CD14-positive monocyte (primary cell): ENCODE measurements around the gene MAD1L1. TPM values are rescaled to one million over a fixed set of nuclear protein-coding genes. Genes with fewer than 3 reads are reported as not detected.
A peak's percentile ranks its signal among the peaks of the same experiment; 100 is the strongest.

Experiments used
- DNase-seq, 3 donors: peaks; one replicate each; pipeline ENCODE4 v3.0.0-alpha.2; 2011 to 2022
- H2AFZ ChIP-seq: 2 replicates; pipeline ENCODE4 v1.6.0; 2012; ENCODE audit warnings: mild to moderate bottlenecking, low read depth, low read length, inconsistent platforms; ENCODE audit not compliant: insufficient read depth, poor library complexity, severe bottlenecking
- H3K27ac ChIP-seq, 2 donors: 1 replicate in 1 of 2; 2 replicates in 1 of 2; pipeline ENCODE4 v1.5.1; 2012 to 2013; ENCODE audit warnings: low read length in 2 of 2, control low read depth in 1 of 2, inconsistent platforms in 1 of 2, low read depth in 1 of 2, mild to moderate bottlenecking in 1 of 2
- H3K27me3 ChIP-seq, 2 donors: one replicate each; pipeline versions ENCODE4 v1.6.0 to v1.6.1; 2011 to 2013; ENCODE audit warnings: low read length in 2 of 2; ENCODE audit not compliant: control insufficient read depth in 2 of 2, insufficient read depth in 2 of 2
- H3K36me3 ChIP-seq, 2 donors: replicated peaks in 1 of 2; 1 replicate in 1 of 2; 2 replicates in 1 of 2; pipeline versions ENCODE4 v1.5.1 to v1.6.1; 2012 to 2013; ENCODE audit warnings: low read length in 2 of 2, control low read depth in 1 of 2, inconsistent platforms in 1 of 2, mild to moderate bottlenecking in 1 of 2; ENCODE audit not compliant: insufficient read depth in 2 of 2, control insufficient read depth in 1 of 2
- H3K4me1 ChIP-seq, 2 donors: 1 replicate in 1 of 2; 2 replicates in 1 of 2; pipeline versions ENCODE4 v1.5.1 to v1.6.1; 2012 to 2013; ENCODE audit warnings: low read length in 2 of 2, control low read depth in 1 of 2, inconsistent platforms in 1 of 2, mild to moderate bottlenecking in 1 of 2, moderate library complexity in 1 of 2; ENCODE audit not compliant: insufficient read depth in 2 of 2, control insufficient read depth in 1 of 2
- H3K4me2 ChIP-seq: replicated peaks from 2 replicates; pipeline ENCODE3; 2012; ENCODE audit warnings: low read length, moderate library complexity, mild to moderate bottlenecking; ENCODE audit not compliant: poor library complexity, severe bottlenecking; ENCODE audit errors: extremely low read depth
- H3K4me3 ChIP-seq, 3 experiments: fragments of 200-600 bp in 1 of 3; sonication (generic) in 1 of 3; replicated peaks in 1 of 3; 1 replicate in 2 of 3; 2 replicates in 1 of 3; pipeline ENCODE4 v1.5.1; 2011 to 2013; ENCODE audit warnings: low read length in 3 of 3, mild to moderate bottlenecking in 3 of 3, control low read depth in 2 of 3, low read depth in 2 of 3, inconsistent platforms in 1 of 3, moderate library complexity in 1 of 3
- H3K79me2 ChIP-seq: 2 replicates; pipeline ENCODE4 v1.6.0; 2012; ENCODE audit warnings: mild to moderate bottlenecking, control low read depth, inconsistent platforms, low read length, moderate library complexity; ENCODE audit not compliant: insufficient read depth
- H3K9ac ChIP-seq: 2 replicates; pipeline ENCODE4 v1.6.0; 2017; ENCODE audit warnings: low read length, mild to moderate bottlenecking; ENCODE audit not compliant: insufficient read depth, poor library complexity, severe bottlenecking
- H3K9me3 ChIP-seq, 2 donors: replicated peaks in 1 of 2; 1 replicate in 1 of 2; 2 replicates in 1 of 2; pipeline versions ENCODE4 v1.5.1 to v1.6.1; 2012 to 2013; ENCODE audit warnings: low read length in 2 of 2, control low read depth in 1 of 2; ENCODE audit not compliant: control insufficient read depth in 1 of 2, insufficient read depth in 1 of 2
- H4K20me1 ChIP-seq: 2 replicates; pipeline ENCODE4 v1.6.0; 2012; ENCODE audit warnings: mild to moderate bottlenecking, low read length, control low read depth, moderate library complexity; ENCODE audit not compliant: insufficient read depth
- H3K27ac Mint-ChIP-seq, 7 donors: one replicate each; pipeline ENCODE4 v1.8.0; 2020; ENCODE audit warnings: mild to moderate bottlenecking in 7 of 7, mixed read lengths in 7 of 7, moderate library complexity in 6 of 7, inconsistent platforms in 2 of 7
- H3K27me3 Mint-ChIP-seq, 3 donors: one replicate each; pipeline ENCODE4 v1.8.0; 2021 to 2022; ENCODE audit warnings: low read depth in 3 of 3, mild to moderate bottlenecking in 3 of 3, mixed read lengths in 3 of 3, moderate library complexity in 3 of 3, inconsistent platforms in 1 of 3
- H3K36me3 Mint-ChIP-seq, 2 donors: one replicate each; pipeline ENCODE4 v1.8.0; 2020; ENCODE audit warnings: mixed read lengths in 2 of 2, inconsistent platforms in 1 of 2, mild to moderate bottlenecking in 1 of 2
- H3K4me1 Mint-ChIP-seq: one replicate; pipeline ENCODE4 v1.8.0; 2020; ENCODE audit warnings: mild to moderate bottlenecking, mixed read lengths
- H3K4me3 Mint-ChIP-seq, 2 donors: one replicate each; pipeline ENCODE4 v1.8.0; 2020; ENCODE audit warnings: mild to moderate bottlenecking in 2 of 2, mixed read lengths in 2 of 2, moderate library complexity in 1 of 2
- H3K9me3 Mint-ChIP-seq, 7 donors: one replicate each; pipeline ENCODE4 v1.8.0; 2020 to 2022; ENCODE audit warnings: mixed read lengths in 7 of 7, mild to moderate bottlenecking in 6 of 7, moderate library complexity in 6 of 7, inconsistent platforms in 2 of 7
- WGBS: methylation state at CpG from one replicate; pipeline ENCODE4 v1.1.5; 2013; ENCODE audit warnings: missing lambda C conversion rate; ENCODE audit not compliant: insufficient coverage; 5-methylcytosine and 5-hydroxymethylcytosine counted together
- intact Hi-C, 2 donors: fragments of 100-400 bp; cut with micrococcal nuclease; formaldehyde crosslinking; loops; one replicate each; pipeline versions ENCODE4 v1.15.0 to v1.15.1; 2023
- polyA plus RNA-seq, 3 donors: library from polyadenylated mRNA; depleted of rRNA in 1 of 3; unstranded in 2 of 3; stranded (reverse) in 1 of 3; fragments of 300-500 nt in 2 of 3; fragments of >200 nt in 1 of 3; fragmentation: Illumina TruSeq in 2 of 3; gene quantifications; 1 replicate in 2 of 3; 2 replicates in 1 of 3; pipeline ENCODE4 v1.2.3, GENCODE V29; 2012 to 2021
- TF ChIP-seq, protein P1 (sequence below): fragments of 200-600 bp; IDR thresholded peaks from one replicate; pipeline ENCODE4 v1.8.0; 2022; ENCODE audit warnings: antibody characterized with exemption, mild to moderate bottlenecking

MAD1L1 gene
- polyA plus RNA-seq, 3 donors, result 22.0 to 39.4 (median 33.2) TPM

DNA sequence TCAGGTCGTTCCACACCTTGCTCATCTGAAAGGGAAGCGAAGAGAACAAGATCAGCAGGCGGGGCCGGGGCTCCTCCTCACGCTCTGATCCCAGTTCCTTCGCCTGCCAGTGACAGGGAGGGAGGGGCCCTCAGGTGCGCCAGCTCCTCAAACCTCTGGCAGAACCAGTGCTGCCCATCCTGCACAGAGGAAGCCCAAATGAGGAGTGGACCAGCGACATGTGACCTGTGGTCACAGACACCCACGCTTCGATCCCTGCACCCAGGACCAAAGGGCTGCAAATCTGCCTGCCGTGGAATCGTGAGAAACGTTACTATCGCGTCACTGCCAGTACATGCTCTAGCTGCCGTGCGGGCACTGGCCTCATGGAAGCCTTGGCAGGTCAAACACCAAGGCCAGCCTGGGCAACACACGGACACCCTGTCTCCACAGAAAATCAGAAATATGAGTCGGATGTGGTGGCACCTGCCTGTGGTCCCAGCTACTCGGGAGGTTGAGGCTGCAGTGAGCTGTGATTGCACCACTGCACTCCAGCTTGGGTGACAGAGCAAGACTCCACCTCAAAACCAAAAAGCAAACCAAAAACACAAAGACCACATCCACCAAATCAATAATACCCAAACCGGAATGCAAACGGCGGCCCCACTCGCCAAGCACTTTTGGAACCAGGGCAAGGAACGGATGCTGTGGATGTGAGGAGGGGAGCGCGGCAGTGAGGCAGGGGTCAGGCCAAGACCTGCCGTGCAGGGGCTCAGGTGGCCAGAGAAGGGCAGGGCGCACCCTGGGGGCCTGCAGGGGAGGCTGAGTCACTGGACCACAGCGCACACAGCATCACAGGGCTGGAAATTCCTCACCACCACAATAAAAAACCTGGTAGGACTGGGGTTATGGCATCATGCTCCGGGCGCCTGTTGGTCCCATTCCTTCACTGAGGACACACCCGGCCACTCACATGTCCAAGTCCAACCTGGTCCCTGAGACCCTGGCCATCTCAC lies 22.7 kb upstream of the MAD1L1 start:
- WGBS, result 95% methylated on average over 24 of the region's 33 CpGs
- intact Hi-C loops, result no loop called here

DNA sequence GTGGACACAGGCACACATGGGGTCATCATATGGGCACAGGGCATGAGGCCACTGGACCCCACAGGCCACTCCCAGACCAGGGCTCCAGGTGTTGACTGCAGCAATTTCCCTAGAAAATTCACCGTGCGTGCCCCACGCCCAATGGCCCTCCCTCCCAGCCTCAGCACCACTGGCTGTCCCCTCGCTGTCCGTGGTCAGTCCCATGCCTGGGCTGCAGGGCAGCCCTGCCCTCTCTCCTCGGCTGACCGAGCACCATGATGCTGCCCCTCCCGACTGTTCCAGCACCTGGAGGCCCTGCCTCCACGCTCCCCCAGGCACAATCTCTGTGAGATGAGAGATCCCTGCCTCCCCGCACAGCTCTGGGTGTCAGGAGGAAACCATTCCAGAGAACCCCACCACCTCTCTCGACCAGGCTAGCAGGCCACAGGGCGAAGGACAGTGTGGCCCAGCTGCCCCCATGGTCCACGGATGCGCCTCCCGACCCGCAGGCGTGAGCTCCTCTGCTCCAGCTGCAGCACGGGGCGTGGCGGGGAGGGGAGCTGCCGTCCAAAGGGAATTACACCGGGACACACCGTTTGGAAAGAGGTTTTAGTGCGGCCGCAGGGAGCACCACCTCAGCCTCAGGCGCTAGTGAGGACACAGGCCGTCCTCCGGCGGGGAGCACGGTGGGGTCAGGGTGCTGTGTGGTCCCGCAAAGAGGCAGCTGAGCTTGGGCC lies 21.8 kb upstream of the MAD1L1 start:
- peaks cover 0 to 2% (median 0%) of the 10 kb centered on the region in 7 donors for H3K9me3 Mint-ChIP-seq
- DNase-seq, result no peak
- no peak overlapping the region for H3K27ac Mint-ChIP-seq
- Histone ChIP-seq H2AFZ (no peak overlapping the region), H3K79me2 (no peaks in the 10 kb centered on the region), H3K4me1 (peaks cover 5% of the 10 kb centered on the region in 2 donors), H3K4me3 (no peak overlapping the region), H3K27me3 (no peaks in the 10 kb centered on the region), H4K20me1 (no peaks in the 10 kb centered on the region), H3K27ac (no peak overlapping the region), H3K36me3 (peaks cover 36 to 46% of the 10 kb centered on the region in 2 donors), H3K9me3 (no peaks in the 10 kb centered on the region), H3K4me2 (no peak overlapping the region), H3K9ac (no peak overlapping the region)
- TF ChIP-seq, protein P1, sequence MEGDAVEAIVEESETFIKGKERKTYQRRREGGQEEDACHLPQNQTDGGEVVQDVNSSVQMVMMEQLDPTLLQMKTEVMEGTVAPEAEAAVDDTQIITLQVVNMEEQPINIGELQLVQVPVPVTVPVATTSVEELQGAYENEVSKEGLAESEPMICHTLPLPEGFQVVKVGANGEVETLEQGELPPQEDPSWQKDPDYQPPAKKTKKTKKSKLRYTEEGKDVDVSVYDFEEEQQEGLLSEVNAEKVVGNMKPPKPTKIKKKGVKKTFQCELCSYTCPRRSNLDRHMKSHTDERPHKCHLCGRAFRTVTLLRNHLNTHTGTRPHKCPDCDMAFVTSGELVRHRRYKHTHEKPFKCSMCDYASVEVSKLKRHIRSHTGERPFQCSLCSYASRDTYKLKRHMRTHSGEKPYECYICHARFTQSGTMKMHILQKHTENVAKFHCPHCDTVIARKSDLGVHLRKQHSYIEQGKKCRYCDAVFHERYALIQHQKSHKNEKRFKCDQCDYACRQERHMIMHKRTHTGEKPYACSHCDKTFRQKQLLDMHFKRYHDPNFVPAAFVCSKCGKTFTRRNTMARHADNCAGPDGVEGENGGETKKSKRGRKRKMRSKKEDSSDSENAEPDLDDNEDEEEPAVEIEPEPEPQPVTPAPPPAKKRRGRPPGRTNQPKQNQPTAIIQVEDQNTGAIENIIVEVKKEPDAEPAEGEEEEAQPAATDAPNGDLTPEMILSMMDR, result no peak
- H3K27me3 Mint-ChIP-seq, result peaks cover 0 to 4% (median 2%) of the 10 kb centered on the region in 3 donors
- peaks cover 43 to 67% of the 10 kb centered on the region in 2 donors for H3K36me3 Mint-ChIP-seq
- WGBS, result 97% methylated on average over 29 of the region's 31 CpGs
- intact Hi-C loops, result no loop called here
- H3K4me1 Mint-ChIP-seq, result peaks cover 7% of the 10 kb centered on the region
- H3K4me3 Mint-ChIP-seq, result no peak overlapping the region

More for the DNA sequence above, 22.7 kb upstream of the MAD1L1 start:
- H3K36me3 Mint-ChIP-seq, result peaks cover 47 to 68% of the 10 kb centered on the region in 2 donors
- no peak overlapping the region for H3K4me2 ChIP-seq
- no peaks in the 10 kb centered on the region for H3K9me3 ChIP-seq
- no peak overlapping the region for H3K4me3 ChIP-seq
- no peaks in the 10 kb centered on the region for H3K4me1 ChIP-seq
- H3K4me3 Mint-ChIP-seq, result no peak overlapping the region
- TF ChIP-seq, protein P1, result no peak
- H3K79me2 ChIP-seq, result no peaks in the 10 kb centered on the region
- H3K9me3 Mint-ChIP-seq, result peaks cover 0 to 2% (median 0%) of the 10 kb centered on the region in 7 donors
- no peaks in the 10 kb centered on the region for H3K27me3 ChIP-seq
- H4K20me1 ChIP-seq, result no peaks in the 10 kb centered on the region
- H3K4me1 Mint-ChIP-seq, result peaks cover 3% of the 10 kb centered on the region
- no peak overlapping the region for H2AFZ ChIP-seq
- no peak overlapping the region for H3K27ac ChIP-seq
- no peak for DNase-seq
- peak overlapping the region in 1 of 7 donors; percentile 18 for H3K27ac Mint-ChIP-seq
- H3K27me3 Mint-ChIP-seq, result peaks cover 0 to 4% (median 2%) of the 10 kb centered on the region in 3 donors
- no peak overlapping the region for H3K9ac ChIP-seq
- H3K36me3 ChIP-seq, result peaks cover 36 to 46% of the 10 kb centered on the region in 2 donors
